Measurements from ENCODE around the gene HTT. TPM values are rescaled to one million over a fixed set of nuclear protein-coding genes. Genes with fewer than 3 reads are reported as not detected.

Gene HTT
- total and polyA plus RNA-seq, 10 of the 15 experiments (the other 5 are each of a cell fraction or from before 2014, with no cell fraction given), result 3.3 to 113 (median 43.3) TPM

GRCh38 chr4:3225936-3226335 is 151.5 kb downstream of the HTT start (continued):
- TF ChIP-seq MTA2 (IDR thresholded peaks at IDR 0.05; ENCODE audit: low read depth), result no peak
- no peak for TF ChIP-seq EED (IDR thresholded peaks at IDR 0.05; ENCODE audit: low read depth)
- TF ChIP-seq SRF (IDR thresholded peaks at IDR 0.05; ENCODE audit: low read depth in 2 of 2, low read length in 2 of 2), result no peak
- TF ChIP-seq CREM (IDR thresholded peaks at IDR 0.05; ENCODE audit: low read depth), result no peak
- no peak for TF ChIP-seq IKZF1 (conservative IDR thresholded peaks at IDR 0.05)
- no peak for TF ChIP-seq ZNF217 (IDR thresholded peaks at IDR 0.05)
- no peak for TF ChIP-seq POLR2AphosphoS2 (IDR thresholded peaks at IDR 0.05; ENCODE audit: low read depth, low read length)
- no peak for TF ChIP-seq CUX1 (IDR thresholded peaks at IDR 0.05; ENCODE audit: insufficient replicate concordance, low read depth, low read length)
- TF ChIP-seq ZNF592 (IDR thresholded peaks at IDR 0.05), result no peak
- TF ChIP-seq NFXL1 (IDR thresholded peaks at IDR 0.05; ENCODE audit: borderline replicate concordance), result no peak

Data from GM12878 (cell line).